CD4-positive, alpha-beta T cell treated with Interleukin-15 for 1 hour (primary cell): ENCODE measurements around the gene PPP4R3A.
A peak's percentile ranks its signal among the peaks of the same experiment; 100 is the strongest.
"Not testable (repeated sequence)": the region's sequence is repeated elsewhere in the genome, so short reads cannot be mapped to it uniquely, and the experiment has no call there.

Source experiments
- DNase-seq: peaks from one replicate; pipeline ENCODE4 v3.0.0-alpha.2; 2020

PPP4R3A gene

DNA sequence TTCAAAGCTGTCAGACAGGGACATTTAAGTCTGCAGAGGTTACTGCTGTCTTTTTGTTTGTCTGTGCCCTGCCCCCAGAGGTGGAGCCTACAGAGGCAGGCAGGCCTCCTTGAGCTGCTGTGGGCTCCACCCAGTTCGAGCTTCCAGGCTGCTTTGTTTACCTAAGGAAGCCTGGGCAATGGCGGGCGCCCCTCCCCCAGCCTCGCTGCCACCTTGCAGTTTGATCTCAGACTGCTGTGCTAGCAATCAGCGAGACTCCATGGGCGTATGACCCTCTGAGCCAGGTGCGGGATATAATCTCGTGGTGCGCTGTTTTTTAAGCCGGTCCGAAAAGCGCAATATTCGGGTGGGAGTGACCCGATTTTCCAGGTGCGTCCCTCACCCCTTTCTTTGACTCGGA lies 73.8 kb downstream of the PPP4R3A start:
- DNase-seq, result not testable (repeated sequence)

DNA sequence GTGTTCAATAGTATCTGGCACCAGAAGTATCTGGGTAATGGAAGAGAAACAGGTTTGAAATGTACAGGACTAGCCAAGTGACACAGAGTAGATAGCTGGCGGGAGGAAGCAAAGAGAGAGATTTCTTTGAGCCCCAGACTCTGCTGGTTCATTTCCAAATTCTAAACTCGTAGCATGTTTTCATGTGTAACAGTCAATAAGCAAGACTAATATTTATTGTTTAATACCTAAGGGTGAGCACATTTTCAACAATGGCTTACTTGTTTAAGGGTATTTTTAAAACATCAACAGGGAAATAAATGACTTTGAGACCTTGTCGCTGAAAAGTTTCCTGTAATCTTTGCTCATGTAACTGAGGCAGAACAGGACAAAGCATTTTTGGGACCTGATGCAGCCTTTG lies 80.7 kb downstream of the PPP4R3A start:
- no peak for DNase-seq

DNA sequence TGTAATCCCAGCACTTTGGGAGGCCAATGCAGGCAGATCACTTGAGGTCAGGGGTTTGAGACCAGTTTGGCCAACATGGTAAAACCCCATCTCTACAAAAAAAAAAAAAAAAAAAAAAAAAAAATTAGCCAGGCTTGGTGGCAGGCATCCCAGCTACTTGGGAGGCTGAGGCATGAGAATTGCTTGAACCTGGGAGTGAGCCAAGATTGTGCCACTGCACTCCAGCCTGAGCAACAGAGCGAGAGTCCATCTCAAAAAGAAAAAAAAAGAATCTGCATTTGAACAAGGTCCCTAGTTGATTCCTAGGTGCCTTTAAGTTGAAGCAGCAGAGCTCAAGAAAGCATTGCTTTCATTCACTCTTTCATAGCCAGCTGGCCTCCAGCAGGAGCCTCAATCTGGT lies 81.2 kb downstream of the PPP4R3A start:
- DNase-seq, result not testable (repeated sequence)

DNA sequence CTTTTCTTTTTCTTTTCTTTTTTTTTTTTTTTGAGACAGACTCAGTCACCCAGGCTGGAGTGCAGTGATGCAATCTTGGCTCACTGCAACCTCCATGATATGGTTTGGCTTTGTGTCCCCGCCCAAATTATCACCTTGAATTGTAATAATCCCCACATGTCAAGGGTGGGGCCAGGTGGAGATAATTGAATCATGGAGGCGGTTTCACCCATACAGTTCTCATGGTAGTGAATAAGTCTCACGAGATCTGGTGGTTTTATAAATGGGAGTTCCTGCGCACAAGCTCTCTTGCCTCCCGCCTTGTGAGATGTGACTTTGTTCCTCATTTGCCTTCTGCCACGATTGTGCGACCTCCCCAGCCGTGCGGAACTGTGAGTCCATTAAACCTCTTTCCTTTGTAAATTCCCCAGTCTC lies 84.6 kb downstream of the PPP4R3A start:
- not testable (repeated sequence) for DNase-seq

DNA sequence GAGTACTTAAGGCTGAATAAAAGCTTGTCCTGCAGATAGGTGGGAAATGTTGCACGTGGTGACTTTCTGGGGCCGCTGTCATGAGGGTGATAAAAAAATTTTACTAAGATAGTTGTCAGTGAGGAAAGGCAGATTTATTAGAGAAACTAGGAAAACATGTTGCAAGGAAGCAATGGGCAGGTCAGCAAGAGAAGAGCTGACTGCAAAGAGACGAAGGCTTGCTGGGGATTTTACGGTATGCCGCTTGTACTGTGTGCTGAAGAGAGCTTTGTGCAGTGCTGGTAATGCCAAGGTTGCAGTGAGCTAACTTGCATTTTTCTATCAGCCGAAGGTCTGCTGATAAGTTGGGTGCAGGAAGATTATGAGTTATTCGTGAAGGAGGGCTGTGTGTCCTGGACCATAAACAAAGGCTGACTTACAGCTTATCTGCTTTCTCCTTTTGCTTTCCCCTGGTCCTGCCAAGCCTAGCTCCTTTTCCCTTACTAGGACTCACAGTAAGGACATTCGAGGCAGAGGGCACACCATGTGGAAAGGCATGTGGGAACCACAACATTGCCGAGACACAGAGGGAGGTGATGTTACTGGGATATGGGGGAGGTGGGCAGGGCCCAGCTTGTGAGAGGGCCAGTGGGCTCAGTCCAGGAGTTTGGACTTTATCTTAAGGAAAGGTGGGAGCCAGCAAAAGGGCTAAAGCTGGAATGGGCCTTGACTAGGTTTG lies 85.1 kb downstream of the PPP4R3A start:
- DNase-seq, result no peak

DNA sequence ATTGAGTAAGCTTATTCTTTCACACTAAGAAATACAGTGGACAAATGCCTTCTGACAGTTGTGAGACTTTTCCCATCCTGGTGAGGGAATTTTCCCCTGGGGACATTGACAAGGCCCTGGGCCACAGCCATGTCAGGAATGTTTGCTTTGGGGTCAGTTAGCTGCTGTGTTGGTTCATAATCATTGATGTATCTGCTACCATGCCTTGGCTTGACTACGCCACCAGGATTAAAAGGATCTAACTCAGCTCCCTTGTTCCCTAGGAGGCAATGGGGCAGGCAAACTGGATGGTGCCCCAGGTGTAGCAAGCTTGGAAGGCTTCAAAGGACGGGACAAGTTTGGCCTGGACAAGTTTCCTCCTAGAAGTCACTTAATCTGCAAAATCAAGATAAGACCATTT lies 89.4 kb downstream of the PPP4R3A start:
- no peak for DNase-seq

DNA sequence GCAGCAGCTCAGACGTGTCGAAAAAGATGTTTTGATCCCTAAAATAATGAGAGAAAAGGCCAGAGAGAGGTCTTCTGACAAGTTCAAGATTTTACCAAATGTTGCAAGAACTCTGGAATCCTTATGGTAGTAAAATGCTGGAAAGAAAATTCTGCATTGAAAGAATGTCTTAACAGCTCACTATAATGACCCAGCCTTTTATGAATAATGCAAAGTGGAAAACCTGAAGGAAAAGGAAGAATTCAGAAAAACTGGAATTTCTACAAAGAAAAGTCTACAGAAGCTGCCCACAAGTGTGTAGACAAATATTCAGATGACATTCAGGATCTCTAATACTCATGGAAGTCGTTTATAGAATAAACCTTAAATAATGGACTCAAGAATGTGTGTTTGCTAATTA lies 90.7 kb downstream of the PPP4R3A start:
- no peak for DNase-seq

DNA sequence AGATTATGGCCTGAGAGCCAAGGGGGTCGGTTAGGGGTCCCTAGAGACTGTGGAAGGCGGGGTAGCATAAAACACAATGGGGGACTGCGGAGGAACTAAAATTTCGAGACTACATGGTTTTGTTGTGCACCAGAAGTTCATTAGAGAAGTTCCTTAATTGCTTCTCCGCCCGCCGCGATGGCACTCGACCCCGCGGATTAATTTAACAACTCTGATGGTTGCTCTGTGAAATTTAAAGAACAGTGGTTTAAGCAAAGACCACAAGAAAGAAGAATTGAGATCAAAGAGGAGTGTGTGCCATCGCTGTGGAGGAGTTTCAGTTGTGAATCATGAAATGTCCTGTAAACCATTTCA lies 91.1 kb downstream of the PPP4R3A start:
- DNase-seq, result no peak

DNA sequence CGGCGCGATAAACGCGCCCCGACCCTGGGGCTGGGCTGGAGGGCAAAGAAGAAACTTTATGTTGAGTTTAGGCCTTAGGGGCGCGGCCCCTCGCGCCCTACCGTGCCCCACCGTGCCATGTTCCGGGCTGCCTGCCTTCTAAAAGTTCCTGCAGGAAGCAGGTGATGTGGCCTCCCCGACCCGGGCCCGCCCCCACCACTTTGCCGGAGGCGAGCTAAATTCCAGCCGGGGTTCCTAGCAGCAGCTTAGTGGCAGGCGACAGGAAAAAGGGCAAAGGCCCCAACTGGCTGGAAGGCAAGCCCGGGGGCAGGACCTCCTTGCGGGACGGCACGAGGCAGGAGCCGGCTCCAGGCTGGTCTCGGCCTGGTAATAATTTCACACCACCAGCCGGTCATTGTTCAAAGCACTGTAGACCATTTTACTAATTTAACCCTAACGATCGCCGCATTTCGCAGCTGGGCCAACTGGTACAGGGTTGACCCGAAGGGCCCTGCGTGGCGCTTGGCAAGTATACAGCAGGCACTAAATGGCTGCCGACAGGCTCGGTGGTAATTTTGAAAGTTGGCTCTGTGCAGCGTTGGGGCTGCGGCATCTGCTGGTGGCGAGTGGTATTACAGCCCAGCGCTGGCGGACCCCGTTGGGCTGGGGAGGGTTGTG lies 91.6 kb downstream of the PPP4R3A start:
- peak; percentile 76 for DNase-seq

DNA sequence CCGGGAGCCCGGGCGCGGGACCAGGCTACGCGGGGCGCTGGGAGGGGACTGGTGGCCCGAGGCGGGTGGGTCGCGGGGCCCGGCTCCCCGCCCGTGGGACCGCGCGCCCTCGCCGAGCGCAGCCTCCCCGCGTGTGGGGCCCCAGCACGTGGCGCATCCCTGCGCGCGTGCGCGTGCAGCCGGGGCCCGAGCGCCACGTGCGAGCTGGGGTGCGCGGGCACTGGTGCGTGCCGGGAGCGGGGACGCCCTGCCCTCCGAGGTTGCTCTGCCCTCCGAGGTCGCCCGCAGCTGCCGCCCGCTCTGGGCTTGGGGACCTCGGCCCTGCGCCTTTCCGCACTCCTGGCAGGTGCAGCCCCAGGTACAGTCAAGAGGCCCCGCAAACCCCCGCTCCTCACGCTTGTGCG lies 92.1 kb downstream of the PPP4R3A start:
- peak; percentile 66 for DNase-seq

DNA sequence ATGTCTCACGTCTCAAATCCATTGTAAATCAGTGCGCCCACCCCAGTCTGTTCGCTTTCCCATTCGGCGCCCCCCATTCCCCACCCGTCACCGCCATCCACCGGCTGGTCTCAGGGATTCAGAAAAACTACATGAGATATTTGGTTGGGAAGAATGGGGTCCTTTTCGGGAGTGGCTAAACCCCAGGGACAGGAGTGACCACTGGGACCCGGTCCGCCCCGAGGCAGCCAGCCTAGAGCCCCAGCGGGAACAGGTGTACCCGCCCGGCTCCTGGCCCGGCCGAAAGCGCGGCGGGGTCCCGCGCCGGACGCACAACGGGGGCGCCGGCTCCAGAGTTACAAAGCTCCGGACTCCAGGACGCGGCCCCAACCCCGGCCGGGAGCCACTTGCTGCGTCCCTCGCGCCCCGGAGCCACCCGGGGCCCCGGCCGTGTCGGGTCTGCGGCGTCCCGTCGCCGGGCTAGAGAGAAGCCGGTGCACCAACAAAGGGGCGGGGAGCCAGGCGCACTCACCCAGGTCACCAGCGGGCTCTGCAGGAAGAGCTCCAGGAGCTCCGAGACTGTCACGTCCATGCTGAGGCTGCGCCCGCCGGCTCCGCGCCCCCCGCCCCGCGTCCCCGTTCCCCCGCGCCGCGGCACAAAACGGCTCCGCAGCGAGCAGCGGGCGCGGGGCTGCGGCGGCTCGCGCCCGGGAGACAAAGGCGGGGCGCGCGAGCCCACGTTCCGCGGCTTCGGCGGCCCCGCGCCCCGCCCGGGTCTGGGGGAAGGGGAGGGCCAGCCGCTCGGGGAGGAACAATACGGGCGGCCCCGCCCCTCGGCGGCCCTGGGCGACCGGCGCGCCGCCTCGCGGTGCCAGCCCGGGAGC lies 92.8 kb downstream of the PPP4R3A start, which contains the start of gene CCDC88C:
Gene CCDC88C (minus strand): TSS at position 701 of the 863 bp plus-strand sequence. CDS start 130 bp downstream, at position 571.
- peak; percentile 72 for DNase-seq

DNA sequence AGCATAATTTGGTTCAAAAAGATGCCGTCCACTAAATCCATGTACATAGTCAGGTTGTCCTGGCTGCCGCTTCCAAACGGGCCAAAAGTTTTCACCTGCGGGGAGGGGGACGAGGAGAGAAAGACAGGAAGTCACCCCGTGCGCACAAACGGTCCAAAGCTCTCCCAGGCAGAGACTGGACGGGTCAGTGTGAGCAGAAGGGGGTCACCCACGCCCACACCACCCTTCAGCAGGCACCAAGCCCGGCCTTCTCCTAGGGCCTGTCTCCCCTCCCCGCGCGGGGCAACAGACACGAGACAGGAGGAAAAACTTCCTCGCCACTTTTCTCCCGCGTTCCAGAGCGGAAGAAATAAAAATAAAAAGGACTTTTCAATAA lies 93.4 kb downstream of the PPP4R3A start:
- DNase-seq, result peak; percentile 31

DNA sequence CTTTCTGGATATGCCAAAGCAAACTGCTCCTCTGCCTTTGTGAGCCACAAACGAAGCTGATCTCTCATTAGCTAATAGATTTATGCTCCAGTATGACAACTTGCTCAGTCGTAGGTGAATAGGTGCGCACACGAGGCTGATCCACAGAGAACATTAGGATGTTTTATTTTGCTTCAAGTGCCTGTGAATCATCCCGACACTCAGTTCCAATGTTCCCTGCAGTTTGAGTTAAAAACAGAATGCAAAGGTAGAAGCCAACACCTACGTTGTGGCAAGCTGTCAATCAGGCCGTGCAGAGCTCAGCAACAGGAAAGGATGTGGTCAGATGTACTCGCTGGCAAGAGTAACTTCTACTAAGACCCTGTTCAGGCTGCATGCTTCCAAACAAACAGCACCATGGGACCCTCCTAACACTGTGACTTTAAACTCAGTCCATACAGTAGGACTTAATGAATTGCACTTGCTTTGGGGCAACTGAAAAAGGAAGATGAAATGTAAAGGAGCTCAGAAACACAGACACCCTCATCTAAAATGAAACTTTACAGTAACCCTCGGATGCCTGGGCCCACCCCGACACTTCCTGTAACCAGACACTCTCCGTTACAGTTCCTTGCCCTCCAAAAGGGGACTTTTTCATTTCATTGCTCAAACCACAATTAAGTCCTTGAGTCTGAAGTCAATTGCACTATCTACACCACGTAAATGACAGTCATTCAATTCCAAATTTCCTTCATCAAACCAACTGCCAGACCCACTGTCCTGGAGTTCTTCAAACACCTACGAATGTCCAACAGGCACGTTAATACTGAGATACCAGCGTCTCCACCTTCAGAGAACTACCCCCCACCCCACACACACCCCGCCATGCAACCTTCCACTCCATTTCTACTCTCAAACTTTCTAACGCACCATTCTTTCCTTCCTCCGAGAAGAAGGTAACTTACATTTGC lies 94.0 kb downstream of the PPP4R3A start:
- DNase-seq, result peak; percentile 71

DNA sequence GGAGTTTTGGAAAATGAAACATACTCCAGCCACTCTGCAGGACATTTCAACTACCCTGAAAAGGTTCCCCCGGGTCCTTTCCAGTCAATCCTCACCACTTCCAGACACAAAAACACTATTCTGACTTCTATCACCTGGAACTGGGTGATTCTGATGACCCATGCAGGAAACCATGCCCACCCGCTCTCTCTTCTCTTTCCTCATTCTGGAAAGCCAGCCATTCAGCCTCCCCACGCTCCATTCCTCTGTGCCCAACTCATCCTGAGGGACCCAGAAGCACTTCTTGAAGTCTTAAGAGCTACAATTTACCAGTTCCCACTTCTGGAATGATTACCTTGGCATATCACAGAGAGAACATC lies 95.7 kb downstream of the PPP4R3A start:
- no peak for DNase-seq

DNA sequence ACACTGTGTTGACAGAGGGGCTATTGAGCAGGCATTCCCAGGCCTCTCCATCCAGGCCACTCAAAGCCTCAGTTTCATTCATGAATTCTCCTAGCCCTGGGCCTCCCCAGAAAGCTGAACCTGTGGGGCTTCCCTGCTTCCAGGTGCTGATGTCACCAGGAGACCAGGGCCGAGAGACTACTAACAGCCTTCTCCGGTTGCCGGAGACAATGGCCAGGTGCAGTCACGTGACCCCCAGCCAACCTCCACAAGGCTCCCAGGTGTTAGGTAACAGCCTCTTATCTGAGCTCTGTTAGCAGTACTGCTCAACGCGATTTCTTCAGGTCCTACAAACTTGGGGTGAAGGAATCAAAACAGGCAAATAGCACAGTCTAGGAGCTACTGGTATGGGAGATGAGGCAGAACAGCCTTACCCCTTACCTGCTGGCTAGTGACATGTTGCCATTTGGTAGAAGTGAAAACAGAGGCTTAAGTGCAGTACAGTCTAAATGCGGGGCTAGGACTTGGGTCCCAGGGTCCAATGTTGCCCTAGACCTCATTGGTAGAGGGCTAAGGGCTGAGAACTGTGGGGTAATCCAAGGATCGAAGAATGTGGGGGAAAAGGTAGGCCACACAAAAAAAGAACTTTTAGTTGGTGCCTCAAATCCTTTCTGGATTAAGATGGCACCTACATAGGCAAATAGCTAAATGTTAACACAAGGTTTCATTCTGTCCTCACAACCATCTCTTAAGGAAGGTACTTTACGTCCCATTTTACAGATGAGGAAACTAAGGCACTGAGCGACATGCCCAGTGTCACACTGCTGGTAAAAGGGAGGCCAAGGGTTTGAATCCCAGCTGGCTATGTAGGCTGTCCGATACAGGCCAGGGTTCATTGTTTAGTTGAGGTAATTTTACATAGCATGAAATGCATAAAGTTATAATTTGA lies 96.3 kb downstream of the PPP4R3A start:
- peak; percentile 69 for DNase-seq

DNA sequence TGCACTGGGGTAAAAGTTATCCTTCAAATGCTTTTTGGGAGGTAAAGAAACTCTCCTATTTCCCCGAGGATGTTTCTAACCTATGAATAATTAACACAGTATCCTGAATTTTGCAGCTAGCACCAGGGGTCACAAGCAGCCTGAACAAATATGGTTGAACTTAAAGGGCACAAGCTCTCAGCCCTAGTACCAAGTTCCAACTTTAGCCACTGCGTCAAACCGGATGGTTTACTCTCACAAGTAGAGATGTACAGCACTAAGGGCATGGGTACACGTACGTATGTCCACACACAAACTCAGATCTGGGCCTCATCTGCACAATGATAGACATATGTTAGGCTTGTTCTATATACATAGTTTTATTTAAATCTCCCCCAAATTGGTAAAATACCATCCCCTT lies 97.2 kb downstream of the PPP4R3A start:
- DNase-seq, result no peak

DNA sequence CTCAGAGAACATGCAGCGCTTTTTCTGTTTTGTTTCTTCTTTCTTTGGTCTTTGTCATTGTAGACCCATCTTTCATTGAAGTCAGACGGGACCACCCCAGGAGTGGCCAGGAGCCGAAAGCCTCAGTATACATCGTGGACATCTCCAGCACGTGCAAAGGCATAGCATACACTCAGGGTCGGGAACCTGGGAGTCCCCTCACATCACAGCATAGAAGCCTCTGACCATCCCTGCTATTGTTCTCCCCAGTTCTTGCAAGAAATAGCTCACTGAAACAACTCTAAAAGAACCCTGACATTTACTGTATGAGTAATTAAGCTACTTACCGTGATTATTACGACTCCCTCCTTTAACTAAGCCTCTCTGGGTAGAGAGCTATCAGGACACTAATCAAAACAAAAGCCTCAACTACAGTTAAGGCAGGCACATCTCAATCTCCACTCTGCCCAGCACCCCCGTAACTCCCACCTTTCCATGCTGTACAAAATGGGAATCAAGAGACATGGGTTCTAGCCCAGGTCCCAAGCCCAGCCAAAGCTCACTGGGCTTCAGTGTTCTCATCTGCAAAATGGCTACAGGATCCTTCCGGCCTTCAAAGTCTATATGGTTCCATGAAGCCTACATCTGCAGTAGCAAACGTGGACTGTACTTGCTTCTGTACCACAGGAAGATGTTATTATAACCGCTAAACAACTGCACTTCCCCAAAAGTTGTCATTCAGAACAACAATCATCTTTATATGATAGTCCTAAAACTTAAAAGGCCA lies 99.2 kb downstream of the PPP4R3A start:
- DNase-seq, result no peak

DNA sequence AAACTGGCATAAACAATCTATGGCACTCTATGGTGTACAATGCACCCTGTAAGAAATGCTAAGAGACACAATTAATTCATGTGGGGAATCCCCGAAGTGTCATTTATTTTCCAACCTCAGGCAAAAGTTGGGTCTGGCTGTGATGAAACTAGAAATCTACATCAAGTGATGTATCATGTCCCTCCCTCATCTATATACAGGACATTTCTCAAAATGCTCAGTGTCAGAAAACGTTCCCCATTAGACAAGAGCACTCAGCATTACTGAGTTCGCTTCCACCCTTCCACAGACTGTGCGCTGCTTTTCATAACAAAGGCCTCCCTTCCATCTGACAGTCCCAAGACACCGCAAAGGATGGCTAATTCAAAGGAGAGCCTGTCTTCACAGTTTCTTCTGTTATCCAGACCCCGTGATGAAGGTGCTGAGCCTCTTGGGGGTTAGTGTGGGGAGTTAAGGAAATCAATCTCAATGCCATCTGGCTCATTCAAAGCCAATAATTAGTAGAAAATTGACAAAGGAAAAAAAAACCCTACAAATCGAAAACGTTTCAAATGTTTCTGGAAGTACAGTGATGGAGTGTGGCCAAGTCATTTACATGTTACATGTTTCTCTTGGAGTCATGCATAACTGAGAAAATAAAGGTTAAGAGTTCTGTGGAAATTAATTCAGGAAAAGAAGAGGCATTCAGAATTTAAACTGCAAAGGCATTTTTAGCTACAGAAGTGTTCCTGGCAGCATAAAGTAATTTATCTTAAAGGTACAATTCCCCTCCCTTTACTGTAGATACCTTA lies 100.0 kb downstream of the PPP4R3A start:
- no peak for DNase-seq

DNA sequence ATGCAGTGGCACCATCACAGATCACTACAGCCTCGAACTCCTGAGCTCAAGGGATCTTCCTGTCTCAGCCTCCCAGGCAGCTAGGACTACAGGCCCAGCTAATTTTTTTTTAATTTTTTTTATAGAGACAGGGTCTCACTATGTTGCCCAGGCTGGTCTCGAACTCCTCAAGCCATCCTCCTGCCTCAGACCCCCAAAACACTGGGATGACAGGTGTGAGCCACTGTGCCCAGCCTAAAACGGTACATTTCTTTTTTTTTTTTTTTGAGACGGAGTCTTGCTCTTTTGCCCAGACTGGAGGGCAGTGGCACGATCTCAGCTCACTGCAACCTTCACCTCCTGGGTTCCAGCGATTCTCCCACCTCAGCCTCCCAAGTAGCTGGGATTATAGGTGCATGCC lies 100.9 kb downstream of the PPP4R3A start:
- DNase-seq, result not testable (repeated sequence)
